ENCODE results near the gene PARP12. TPM values are rescaled to one million over a fixed set of nuclear protein-coding genes. Genes with fewer than 3 reads are reported as not detected.

The PARP12 gene
- total RNA-seq, 1 experiment from 2014 or later = 11.7 TPM

DNA sequence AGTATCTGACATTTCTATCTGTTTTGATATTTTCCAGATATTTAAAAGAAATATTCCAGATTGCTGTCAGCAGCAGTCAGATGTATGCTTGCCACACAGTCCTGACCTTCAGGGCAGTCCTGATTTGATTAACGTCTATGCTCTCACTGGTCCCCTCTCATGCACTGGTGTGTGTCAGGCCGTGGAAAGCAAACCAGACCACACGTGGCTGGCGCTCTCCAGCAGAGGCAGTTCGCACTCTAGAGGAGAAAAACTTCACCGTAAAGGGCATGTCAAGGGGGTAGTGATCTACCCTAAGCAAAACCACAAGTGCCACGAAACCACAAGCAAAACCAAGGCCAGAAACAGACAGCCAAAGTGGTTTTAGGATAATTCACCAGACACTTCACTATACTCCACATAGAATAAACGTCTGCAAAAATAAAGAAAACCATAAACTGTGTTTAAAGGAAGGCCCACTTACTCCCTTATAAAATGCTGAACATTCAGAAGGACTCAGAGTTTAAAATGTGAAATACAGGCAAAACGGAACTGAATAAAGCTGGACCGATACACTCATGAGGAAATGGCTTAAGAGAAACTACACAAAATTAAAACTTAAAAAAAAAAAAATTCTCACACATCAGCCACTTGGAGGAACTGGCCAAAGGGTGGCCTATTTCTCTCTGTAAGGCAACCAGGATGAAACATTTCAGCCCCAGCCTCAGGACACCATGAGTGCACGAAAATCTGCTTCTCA lies 26.4 kb downstream of the PARP12 start:
- no peak for DNase-seq (ENCODE audit: low read depth)

DNA sequence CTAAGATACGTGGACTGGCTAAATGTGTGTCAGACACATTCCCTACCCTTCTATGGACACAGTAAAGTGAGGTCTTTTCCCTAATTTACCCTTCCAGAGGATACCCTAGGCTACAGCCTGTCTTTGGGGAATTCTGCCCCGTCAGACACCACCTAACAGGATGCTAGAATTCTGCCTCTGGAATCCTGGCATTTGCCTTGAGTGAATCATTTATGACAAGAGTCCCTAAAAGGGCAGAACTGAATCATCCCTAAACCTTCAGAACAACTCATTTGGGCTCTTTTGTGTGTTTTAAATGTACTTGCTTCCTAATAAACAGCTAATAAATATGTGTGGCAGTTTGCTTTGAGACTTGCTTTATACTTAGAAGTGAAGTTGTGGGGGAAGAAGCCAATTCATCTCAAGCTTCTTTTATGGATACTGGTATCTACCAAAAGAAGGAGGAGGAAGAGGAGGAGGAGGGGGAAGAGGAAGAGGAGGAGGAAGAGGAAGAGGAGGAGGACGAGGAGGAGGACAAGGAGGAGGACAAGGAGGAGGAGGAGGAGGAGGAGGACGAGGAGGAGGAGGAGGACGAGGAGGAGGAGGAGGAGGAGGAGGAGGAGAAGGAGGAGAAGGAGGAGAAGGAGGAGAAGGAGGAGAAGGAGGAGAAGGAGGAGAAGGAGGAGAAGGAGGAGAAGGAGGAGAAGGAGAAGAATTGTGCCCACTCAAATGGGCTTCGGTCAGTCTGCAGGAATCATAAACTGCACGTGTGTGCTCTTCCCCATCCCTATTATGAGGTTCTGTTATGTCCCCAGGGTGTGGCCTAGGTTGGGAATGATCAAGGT lies 27.1 kb downstream of the PARP12 start:
- DNase-seq (ENCODE audit: low read depth) = peak; percentile 74

DNA sequence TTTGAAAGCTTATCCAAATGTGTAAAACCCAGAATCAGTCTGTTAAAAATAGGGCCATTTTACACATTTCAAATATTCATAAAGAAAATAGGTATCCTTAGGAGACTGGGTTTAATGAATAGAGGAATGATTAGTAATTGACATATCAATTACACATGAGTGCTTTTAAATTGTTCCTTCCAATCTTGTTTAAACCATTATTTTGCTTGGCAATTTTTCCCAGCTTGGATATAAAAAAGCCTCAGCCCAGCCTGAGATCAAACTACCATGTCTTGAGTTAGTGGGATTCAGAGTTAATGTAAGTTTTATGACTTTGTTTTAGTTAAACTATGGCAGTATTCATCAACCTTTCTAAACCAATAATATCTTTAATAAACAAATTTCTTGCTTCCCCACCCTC lies 28.3 kb downstream of the PARP12 start:
- DNase-seq (ENCODE audit: low read depth) = no peak

DNA sequence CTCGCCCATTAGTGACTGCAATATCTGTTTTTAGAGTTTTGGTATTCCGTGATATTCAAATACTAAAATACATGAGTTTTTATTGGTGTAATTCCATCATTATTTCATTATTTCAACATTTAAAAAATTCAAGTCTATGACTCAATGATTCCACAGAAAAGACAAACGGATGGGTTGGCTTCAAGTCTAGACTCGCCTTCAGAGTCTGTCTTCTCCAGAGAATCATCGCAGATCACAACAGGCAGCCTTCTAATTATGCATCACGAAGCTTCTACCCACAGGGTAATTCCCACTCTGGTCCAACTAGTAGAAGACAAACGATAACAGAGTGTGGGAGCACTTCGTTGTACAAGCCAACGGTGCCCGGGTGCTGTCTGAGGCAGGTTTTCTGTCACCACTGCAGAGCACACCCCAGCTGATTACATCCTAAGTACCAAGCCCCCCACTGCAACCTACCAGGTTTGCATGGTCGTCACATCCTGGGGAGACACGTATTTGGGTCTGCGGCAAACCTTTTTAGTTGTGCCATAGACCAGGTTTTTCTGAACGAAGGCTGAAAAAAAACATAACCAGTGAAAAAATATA lies 28.9 kb downstream of the PARP12 start:
- no peak for DNase-seq (ENCODE audit: low read depth)

DNA sequence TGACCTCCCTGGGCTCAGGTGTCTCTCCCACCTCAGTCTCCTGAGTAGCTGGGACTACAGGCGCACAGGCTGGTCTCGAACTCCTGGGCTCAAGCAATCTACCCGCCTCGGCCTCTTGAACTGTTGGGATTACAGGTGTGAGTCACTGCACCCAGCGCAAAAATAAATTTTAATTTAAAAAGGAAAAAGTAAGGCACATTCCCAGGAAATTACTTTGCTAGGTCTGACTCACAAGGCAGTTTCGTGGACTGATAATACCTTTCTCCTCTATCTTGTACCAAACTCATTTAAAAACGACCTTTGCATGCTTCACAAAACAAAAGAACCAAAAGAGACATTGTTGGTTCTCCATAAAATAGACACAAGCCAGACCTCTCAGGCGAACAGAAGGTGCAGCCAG lies 29.7 kb downstream of the PARP12 start:
- peak; percentile 81 for DNase-seq (ENCODE audit: low read depth)

DNA sequence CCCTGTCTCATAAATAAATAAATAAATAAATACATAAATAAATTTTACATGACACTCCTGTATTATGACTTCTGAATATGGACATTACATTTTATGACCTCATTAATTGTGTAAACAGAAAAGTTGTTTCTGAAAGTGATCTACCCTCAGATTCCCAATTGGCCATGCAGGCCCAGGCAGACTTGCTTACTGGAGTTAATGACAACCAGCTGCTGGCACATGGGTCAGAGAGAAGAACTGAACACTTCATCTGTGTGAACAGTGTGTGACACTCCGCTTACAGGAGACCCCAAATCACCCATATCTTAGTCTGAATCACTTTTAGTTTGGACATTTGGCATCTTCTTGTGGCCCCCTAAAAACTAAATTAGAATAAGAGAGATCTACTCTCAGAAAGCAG lies 31.4 kb downstream of the PARP12 start:
- no peak for DNase-seq (ENCODE audit: low read depth)

DNA sequence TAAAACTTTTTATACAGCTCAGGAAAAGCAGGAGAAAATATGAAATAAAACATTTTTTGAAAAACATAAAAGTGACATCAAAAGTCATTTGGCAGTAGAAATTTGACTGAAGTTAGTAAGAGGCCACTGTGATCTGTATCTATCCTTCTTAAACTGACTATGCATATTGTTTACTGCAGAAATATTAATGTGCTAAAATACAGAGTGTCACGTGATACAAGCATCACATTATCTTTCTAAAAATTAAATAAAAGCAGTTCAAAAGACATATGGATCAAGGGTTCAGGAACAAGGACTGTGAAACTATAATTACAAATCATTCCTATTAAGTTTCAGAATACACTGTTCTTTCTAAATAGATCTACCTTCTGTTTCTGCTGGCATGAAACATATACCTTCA lies 33.7 kb downstream of the PARP12 start:
- DNase-seq (ENCODE audit: low read depth) = no peak

DNA sequence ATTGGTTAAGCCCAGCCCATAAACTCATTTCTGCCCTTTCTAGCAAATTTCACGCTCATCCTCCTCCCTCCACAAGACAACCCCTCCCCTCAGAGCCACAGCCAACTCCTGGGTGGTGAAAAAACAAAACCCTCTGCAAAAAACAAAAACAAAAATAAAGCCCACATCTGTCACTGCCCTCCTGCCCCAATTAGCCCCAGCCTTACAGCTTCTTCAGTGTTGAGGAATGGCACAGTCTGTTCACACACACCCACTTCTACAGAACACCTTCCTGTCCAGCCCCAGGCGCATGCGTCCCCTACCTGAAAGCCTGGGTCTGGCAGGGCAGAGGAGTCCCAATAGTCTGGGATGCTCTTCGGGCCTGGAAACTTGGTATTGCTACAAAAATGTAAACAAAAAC lies 34.4 kb downstream of the PARP12 start:
- DNase-seq (ENCODE audit: low read depth) = no peak

DNA sequence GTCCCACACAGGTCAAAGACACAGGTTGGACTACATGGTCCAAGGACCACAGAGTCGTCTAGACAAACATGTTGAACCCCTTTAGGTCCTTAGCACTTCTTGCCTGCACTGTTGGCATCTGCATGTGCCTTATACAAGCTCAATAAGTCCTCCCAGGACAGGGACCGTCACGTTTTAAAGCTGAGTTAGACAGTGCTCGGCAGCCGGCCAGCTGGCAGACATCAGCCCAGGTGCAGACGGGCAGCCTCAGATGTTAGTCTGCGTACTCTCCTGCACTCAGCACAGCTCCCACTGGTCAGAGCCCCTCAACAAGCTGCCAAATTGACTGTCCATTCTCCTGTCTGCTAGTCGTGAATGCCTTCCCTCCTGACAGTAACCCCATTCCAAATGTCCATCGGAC lies 34.9 kb downstream of the PARP12 start:
- no peak for DNase-seq (ENCODE audit: low read depth)

DNA sequence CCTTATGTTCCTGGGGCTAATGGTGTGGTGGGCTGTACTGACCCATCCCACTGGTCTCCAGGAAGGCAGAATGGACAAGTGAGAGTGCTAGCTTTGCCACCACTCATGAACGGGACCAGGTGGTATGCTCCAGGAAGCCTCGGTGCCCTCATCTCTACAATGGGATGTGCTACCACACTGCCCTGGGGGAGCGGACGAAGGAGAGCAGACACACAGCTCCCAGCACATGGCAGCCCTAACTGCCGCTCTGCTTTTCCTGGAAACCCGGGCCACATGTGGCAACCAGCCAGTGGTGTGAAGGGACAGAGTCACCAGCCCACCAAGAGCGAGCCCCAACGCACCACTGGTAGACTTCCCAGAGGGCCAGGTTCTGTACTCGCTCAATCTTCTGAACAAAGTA lies 35.8 kb downstream of the PARP12 start:
- no peak for DNase-seq (ENCODE audit: low read depth)

DNA sequence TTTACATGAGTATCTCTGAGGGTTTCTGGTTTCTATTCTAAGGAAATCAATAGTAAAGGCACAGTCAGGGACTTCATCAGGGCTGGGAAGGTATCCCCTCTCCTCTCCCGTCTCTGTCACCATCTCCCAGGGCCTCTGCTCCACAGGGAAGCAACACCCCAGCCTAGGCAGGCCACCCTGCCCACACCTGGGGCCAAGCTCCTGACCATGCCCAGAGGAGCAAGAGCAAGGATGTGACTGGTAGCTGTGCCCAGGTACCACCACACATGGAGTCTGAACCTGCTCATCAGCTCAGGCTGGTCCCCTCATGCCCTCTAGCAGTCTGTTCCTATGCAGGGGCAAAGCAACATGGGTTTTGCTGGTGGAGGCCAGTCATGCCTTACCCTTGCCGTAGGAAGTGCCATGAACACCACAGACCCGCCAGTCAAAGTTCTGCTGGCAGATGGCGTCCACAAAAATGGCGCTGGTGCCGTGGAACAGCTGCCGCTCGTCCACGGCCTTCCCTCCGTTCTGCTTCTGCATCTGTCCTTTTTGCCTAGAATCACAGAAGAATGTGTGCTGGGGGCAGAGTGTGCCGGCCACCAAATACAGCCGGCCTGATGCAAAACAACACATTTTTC lies 36.8 kb downstream of the PARP12 start:
- DNase-seq (ENCODE audit: low read depth) = no peak

DNA sequence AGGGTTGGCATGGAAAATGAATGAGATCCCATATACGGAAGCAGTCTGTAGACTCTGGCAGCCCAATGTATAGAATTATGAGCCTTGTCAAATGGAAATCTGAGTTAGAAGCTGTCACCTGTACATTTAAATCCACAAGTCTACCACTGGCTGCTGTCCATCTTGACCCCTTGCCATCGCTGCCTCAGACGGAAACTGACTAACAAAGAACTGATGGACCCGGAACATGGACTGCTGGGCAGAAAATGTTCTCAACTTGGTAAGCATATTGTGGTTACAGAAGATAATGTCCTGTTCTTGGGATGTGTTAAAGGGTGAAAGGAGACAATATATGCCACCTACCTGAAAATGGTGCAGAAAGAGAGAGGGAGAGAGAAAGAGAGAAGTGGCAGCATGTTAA lies 37.5 kb downstream of the PARP12 start:
- no peak for DNase-seq (ENCODE audit: low read depth)

DNA sequence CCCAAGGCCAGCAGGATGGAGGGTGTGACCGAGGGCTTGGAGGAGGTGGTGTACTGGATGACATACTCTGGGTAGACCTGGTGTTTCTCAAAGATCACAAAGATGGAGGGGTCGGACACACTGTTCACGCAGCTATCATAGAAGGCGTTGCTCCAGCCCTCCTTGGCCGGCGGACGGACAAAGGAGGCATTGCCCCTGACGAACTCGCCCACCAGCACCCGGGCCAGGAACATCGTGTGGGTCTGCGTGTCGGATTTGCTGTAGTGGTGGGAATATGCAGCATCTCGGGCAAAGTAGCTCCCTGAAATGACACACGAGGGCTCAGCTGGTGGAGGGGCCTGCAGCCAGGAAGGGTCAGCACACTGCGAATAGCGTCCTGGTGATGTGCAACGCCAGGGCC lies 38.2 kb downstream of the PARP12 start:
- no peak for DNase-seq (ENCODE audit: low read depth)

DNA sequence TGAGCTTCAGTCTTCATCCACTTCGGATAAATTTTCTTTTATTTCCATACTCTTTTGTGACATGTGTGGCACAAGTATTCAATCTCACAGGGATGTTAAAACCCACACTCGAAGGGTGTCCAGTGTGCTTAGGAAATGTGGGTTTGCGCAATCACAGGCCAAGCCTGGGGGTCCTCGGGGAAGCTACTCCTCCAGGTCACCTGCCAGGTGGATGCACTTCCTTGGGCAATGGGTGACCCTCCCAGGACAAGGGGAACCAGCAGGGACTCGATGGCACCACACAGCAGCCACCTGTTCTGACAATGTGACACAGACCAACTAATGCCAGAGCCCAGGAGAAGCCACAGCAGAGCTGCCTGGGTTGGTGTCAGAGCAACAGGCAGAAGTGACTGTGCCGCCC lies 39.0 kb downstream of the PARP12 start:
- no peak for DNase-seq (ENCODE audit: low read depth)

DNA sequence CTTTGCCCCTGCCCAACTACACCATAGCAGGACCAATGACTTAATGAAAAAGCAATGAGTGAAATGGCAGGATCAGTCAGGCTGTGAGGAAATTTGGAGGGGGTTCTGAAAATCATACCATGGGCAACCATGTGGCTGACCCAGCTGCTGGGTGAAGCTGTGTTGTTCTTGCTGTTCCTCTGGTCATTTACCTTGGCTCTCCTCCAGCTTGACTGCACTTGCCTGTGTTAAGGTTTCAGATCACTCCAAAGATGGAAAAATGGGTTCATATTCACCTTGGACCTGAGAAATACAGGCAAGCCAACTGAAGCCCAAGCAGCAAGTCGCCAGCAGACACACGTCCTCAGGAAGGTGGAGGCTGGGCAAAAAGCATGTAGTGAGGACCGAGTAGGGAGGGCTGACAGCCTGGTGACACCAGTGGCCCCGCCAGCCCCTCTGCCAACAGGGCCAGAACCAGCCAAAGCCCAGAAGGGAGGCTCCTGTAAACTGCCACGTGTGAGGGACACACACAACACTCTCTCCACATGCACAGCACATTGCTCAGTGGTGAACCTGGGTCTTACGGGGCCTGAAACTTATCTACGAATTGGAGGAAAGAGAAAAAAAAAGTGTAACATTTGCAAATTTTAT lies 40.1 kb downstream of the PARP12 start:
- DNase-seq (ENCODE audit: low read depth) = no peak

DNA sequence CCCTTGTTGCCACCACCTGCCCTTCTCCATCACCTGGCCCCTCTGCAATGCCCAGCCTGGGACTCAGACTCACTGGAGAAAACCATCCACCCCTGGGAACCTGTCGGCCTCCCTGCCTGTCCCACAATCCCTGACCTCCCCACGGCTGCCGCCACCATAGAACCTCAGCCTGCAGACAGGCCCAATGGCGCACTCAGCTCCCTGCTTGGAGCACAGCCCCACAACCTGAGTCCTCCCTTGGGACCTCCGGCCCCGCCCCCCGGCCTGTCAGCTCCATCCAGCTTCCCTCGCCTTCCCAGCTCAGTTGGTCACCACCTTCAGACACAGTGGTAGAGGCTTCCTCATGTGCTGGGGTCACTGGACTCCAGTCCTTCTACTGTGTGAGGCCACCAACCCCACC lies 41.1 kb downstream of the PARP12 start:
- DNase-seq (ENCODE audit: low read depth) = no peak

DNA sequence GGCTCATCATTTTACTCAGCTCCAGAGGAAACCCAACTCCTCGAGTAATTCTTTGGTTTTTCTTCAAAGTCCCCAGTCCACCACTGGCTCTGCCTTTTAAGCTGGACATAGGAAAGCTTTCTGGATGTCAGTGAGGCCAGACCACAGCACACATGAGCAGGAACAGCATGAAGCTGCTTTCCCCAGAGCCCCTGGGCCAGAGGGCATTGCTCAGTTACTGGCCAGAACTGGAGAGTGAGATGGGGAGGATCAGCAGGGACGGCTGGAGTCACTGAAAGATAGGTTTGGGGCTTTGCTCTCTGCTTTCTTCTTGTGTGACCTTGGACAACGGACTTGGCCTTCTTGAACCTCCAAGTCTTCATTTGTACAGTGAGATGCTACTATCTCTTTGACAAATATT lies 43.1 kb downstream of the PARP12 start:
- no peak for DNase-seq (ENCODE audit: low read depth)

DNA sequence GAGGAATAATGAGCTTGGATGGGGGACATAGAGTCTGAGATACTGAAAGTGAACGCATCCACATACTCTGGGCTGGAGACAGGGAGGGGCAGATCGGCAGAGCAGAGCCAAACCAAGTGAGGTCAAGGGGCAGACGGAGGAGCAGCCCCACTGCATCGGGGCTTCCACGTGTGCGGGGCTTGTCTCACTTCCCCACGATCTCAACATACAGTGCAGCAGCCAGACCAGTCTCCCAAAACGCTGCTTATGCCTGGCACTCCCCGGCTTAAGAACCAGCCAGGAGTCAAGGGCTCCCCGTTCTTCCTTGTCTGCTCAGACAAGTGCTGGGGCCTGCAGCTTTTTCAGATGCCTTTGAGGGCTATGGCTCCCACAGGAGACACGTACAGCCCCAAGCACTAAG lies 43.6 kb downstream of the PARP12 start:
- no peak for DNase-seq (ENCODE audit: low read depth)

DNA sequence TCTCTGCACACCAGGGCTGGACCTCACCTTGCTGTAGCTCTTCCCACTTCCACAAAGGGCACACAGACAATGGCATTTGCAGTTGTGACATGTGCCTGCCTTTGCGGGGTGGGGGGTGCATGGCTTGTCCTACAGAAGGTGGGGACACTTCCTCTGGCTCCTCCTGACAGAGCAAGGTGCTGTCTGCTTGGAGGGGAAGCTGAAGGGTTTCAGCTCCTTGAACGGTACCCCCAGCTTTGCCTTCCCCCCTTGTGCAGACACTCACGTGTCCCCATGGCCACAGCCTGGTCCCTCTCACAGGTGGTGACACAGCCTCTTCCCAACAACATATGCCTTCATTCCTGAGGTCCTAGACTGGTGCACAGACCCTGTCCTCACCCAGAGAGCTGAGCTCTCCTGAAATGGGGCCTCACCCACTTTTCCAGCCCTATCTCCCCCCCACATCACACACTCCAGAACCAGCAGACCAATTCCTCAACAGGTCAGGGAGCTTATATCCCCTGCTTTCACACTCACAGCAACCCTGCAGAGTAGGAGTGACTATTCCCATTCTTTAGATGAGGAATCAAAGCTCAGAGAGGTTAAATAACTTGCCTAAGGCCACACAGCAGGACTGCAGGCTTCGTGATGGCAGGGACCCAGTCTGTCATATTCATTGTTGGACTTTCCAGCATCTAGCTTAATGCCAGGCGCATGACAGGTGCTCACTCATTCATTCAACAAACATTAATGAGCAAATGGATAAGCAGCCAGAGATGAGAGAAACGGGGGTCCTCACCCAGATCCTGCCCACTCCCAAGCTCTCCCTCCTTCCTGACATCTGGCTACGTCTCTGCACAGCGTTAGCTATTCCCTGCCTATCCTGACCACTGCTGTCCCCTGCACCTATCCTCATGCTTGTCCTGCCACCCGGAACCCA lies 44.4 kb downstream of the PARP12 start:
- no peak for DNase-seq (ENCODE audit: low read depth)

DNA sequence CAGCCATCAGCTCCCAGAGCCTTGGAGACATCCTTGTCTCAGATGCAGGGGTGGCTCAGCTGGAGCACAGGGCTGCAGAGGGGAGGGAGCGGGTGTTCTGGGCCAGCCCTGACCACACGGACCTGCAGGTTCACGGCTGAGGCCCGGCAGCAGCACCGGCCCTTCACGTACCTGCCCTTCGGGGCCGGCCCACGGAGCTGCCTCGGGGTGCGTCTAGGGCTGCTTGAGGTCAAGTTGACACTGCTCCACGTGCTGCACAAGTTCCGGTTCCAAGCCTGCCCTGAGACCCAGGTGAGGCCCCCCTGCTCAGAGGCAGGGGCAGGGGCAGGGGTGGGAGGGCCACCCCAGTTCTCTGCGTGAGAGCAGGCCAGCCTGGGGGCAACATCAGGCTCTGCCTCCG lies 45.2 kb downstream of the PARP12 start:
- DNase-seq (ENCODE audit: low read depth) = no peak

DNA sequence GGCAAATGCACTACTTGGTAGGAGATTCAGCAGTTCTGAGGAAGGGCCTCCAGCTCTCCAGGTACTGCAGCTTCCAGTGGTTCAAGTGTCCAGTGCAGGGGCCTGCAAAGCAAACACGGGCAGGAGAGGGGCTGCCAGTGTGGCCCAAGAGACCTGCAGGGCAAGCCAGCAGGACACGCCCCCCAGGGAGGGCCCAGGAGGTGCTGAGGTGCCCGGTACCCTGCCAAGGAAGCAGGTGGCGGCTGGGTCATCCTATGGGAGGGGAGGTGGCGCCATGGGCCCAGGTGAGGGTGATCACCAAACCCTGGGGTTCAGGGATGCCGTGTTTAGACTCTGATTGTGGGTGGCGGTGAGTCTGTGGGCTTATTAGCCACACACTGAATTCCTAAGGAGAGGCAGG lies 45.7 kb downstream of the PARP12 start:
- DNase-seq (ENCODE audit: low read depth) = no peak
